ENCODE results near the gene PHF21A.

GRCh38 chr11:45933131-45933831 is 188.0 kb downstream of the PHF21A start:
- no peak for TF ChIP-seq POLR2A (IDR thresholded peaks at IDR 0.05; ENCODE audit: low read depth, low read length)
- no peak for TF ChIP-seq MAX (IDR thresholded peaks at IDR 0.05; ENCODE audit: insufficient read depth, insufficient read length)
- TF ChIP-seq CTCF (IDR thresholded peaks at IDR 0.05; ENCODE audit: extremely low read depth in 1 of 2, insufficient read depth in 1 of 2, low read depth in 1 of 2, low read length in 2 of 2), result no peak
- no peak for TF ChIP-seq JUN (IDR thresholded peaks at IDR 0.05; ENCODE audit: borderline replicate concordance, insufficient read depth, insufficient read length, low read depth)
- no peak for TF ChIP-seq EZH2 (IDR thresholded peaks at IDR 0.05; ENCODE audit: borderline replicate concordance, low read depth, low read length, severe bottlenecking)

Data from endothelial cell of umbilical vein (primary cell).